CD4-positive, CD25-positive, alpha-beta regulatory T cell (primary cell): ENCODE data around the gene IPO4. TPM values are rescaled to one million over a fixed set of nuclear protein-coding genes. Genes with fewer than 3 reads are reported as not detected.

Experiments
- ATAC-seq, 2 donors: fragments of 150-1000 bp; cut with Tn5 transposase; one replicate each; pipeline ENCODE4 v1.10.0; 2021; ENCODE audit warnings: low read depth in 2 of 2, moderate number of reproducible peaks in 2 of 2, moderate library complexity in 1 of 2
- DNase-seq, 3 donors: peaks; one replicate each; pipeline versions ENCODE4 v3.0.0 to v3.0.0-alpha.2; 2012 to 2022; ENCODE audit warnings: mixed read lengths in 1 of 3
- H3K27ac ChIP-seq: one replicate; pipeline ENCODE4 v1.7.0; 2013; ENCODE audit warnings: mild to moderate bottlenecking, low read length; ENCODE audit not compliant: insufficient read depth, poor library complexity, severe bottlenecking
- H3K27me3 ChIP-seq: one replicate; pipeline ENCODE4 v1.7.0; 2013; ENCODE audit warnings: low read length; ENCODE audit not compliant: control insufficient read depth, insufficient read depth
- H3K36me3 ChIP-seq: one replicate; pipeline ENCODE4 v1.7.0; 2013; ENCODE audit warnings: mild to moderate bottlenecking, low read length, moderate library complexity; ENCODE audit not compliant: control insufficient read depth, insufficient read depth
- H3K4me1 ChIP-seq: 2 replicates; pipeline ENCODE4 v1.7.0; 2013; ENCODE audit warnings: mild to moderate bottlenecking, low read length; ENCODE audit not compliant: insufficient read depth, control insufficient read depth, poor library complexity, severe bottlenecking
- H3K4me3 ChIP-seq: one replicate; pipeline ENCODE4 v1.7.0; 2013; ENCODE audit warnings: low read depth, mild to moderate bottlenecking, low read length, moderate library complexity
- H3K9me3 ChIP-seq, 2 experiments: 1 replicate in 1 of 2; 2 replicates in 1 of 2; pipeline ENCODE4 v1.7.0; 2013; ENCODE audit warnings: low read length in 2 of 2, mild to moderate bottlenecking in 1 of 2, moderate library complexity in 1 of 2; ENCODE audit not compliant: control insufficient read depth in 2 of 2
- H3K27ac Mint-ChIP-seq, 3 donors: one replicate each; pipeline ENCODE4 v1.8.0; 2020 to 2022; ENCODE audit warnings: mild to moderate bottlenecking in 3 of 3, mixed read lengths in 3 of 3, moderate library complexity in 2 of 3
- H3K27me3 Mint-ChIP-seq: one replicate; pipeline ENCODE4 v1.8.0; 2022; ENCODE audit warnings: mild to moderate bottlenecking, mixed read lengths
- H3K36me3 Mint-ChIP-seq: one replicate; pipeline ENCODE4 v1.8.0; 2020; ENCODE audit warnings: mixed read lengths
- H3K4me1 Mint-ChIP-seq, 4 donors: one replicate each; pipeline ENCODE4 v1.8.0; 2020 to 2022; ENCODE audit warnings: mixed read lengths in 4 of 4, mild to moderate bottlenecking in 1 of 4
- H3K4me3 Mint-ChIP-seq, 4 donors: one replicate each; pipeline ENCODE4 v1.8.0; 2020 to 2022; ENCODE audit warnings: mild to moderate bottlenecking in 4 of 4, mixed read lengths in 4 of 4, moderate library complexity in 3 of 4
- H3K9me3 Mint-ChIP-seq, 7 donors: one replicate each; pipeline ENCODE4 v1.8.0; 2020 to 2022; ENCODE audit warnings: mixed read lengths in 7 of 7, mild to moderate bottlenecking in 3 of 7, moderate library complexity in 2 of 7
- polyA plus RNA-seq, 4 donors: library from polyadenylated mRNA; unstranded; fragments of 300-500 nt; fragmentation: Illumina TruSeq; gene quantifications; one replicate each; pipeline ENCODE4 v1.2.3, GENCODE V29; 2021
- total RNA-seq: library from RNA; stranded (reverse); gene quantifications from one replicate; pipeline ENCODE4 v1.2.3, GENCODE V29; 2022

The IPO4 gene
- total and polyA plus RNA-seq, 5 donors from 2014 or later: 13.0 to 33.7 (median 14.4) TPM

- Mint-ChIP-seq H3K9me3 (peaks cover 0 to 1% (median 0%) of the 10 kb centered on the region in 7 donors), H3K4me1 (peaks cover 9 to 33% (median 22%) of the 10 kb centered on the region in 4 donors), H3K36me3 (peaks cover 4% of the 10 kb centered on the region), H3K27me3 (peaks cover 4% of the 10 kb centered on the region), H3K27ac (peak within 1 kb of the TSS in 2 of 3 donors; percentile 9 to 62), H3K4me3 (peak within 1 kb of the TSS in 3 of 4 donors; percentile 19 to 61 (median 58))
- no peak for DNase-seq
- no peaks in the 10 kb centered on the region for H3K27me3 ChIP-seq
- no peaks in the 10 kb centered on the region for H3K9me3 ChIP-seq
- no peaks in the 10 kb centered on the region for H3K36me3 ChIP-seq
- H3K4me1 ChIP-seq: peaks cover 20% of the 10 kb centered on the region
- no peak for ATAC-seq
- no peak within 1 kb of the TSS for H3K27ac ChIP-seq
- H3K4me3 ChIP-seq: no peak within 1 kb of the TSS
Observed at GRCh38 chr14:24130380-24130716, 58.3 kb downstream of the IPO4 start, which contains the start of gene FITM1. Gene FITM1 (plus strand): TSS chr14:24130659. CDS start chr14:24131564, 905 bp downstream.

Other genes starting within 250 kb of the IPO4 start
Only the 30 nearest of the 34 such genes appear.
- gene DHRS4L2, start 199.9 kb downstream of the IPO4 start, total RNA-seq: 15.2 TPM
- gene DHRS4L2, start 199.9 kb downstream of the IPO4 start, polyA plus RNA-seq: 10 to 100 TPM; 13.4 to 22.0 (median 18.5) TPM
- gene CARMIL3, start 136.8 kb downstream of the IPO4 start, total RNA-seq: 0.52 TPM
- not detected for gene CARMIL3, start 136.8 kb downstream of the IPO4 start, polyA plus RNA-seq
- not detected for gene CPNE6, start 117.3 kb downstream of the IPO4 start, total RNA-seq
- not detected for gene CPNE6, start 117.3 kb downstream of the IPO4 start, polyA plus RNA-seq
- gene PCK2, start 94.5 kb downstream of the IPO4 start, total RNA-seq: 21.0 TPM
- 10 to 100 TPM; 26.3 to 32.2 (median 27.8) TPM for gene PCK2, start 94.5 kb downstream of the IPO4 start, polyA plus RNA-seq
- 97.8 TPM for gene DCAF11, start 74.0 kb downstream of the IPO4 start, total RNA-seq
- 10 to 100 TPM; 73.4 to 95.7 (median 82.3) TPM for gene DCAF11, start 74.0 kb downstream of the IPO4 start, polyA plus RNA-seq
- gene NRL, start 73.9 kb downstream of the IPO4 start, total RNA-seq: 2.8 TPM
- 1 to 10 TPM; 1.9 to 2.9 (median 2.1) TPM for gene NRL, start 73.9 kb downstream of the IPO4 start, polyA plus RNA-seq
- 1.1 TPM for gene FITM1, start 58.2 kb downstream of the IPO4 start, total RNA-seq
- under 1 TPM in 3 of 4 donors, not detected in 1; 0.20 to 0.42 (median 0.24) TPM for gene FITM1, start 58.2 kb downstream of the IPO4 start, polyA plus RNA-seq
- gene PSME1, start 52.6 kb downstream of the IPO4 start, total RNA-seq: 294 TPM
- 1,000 to 10,000 TPM in 1 of 4 donors, 100 to 1,000 TPM in 3; 698 to 1,230 (median 866) TPM for gene PSME1, start 52.6 kb downstream of the IPO4 start, polyA plus RNA-seq
- gene EMC9, start 47.2 kb downstream of the IPO4 start, total RNA-seq: 11.7 TPM
- 10 to 100 TPM; 10.7 to 22.5 (median 13.4) TPM for gene EMC9, start 47.2 kb downstream of the IPO4 start, polyA plus RNA-seq
- 167 TPM for gene PSME2, start 42.2 kb downstream of the IPO4 start, total RNA-seq
- 100 to 1,000 TPM; 346 to 603 (median 466) TPM for gene PSME2, start 42.2 kb downstream of the IPO4 start, polyA plus RNA-seq
- gene RNF31, start 41.3 kb downstream of the IPO4 start, total RNA-seq: 82.4 TPM
- gene RNF31, start 41.3 kb downstream of the IPO4 start, polyA plus RNA-seq: 10 to 100 TPM; 35.9 to 55.9 (median 41.1) TPM
- 369 TPM for gene IRF9, start 27.6 kb downstream of the IPO4 start, total RNA-seq
- 100 to 1,000 TPM; 105 to 157 (median 119) TPM for gene IRF9, start 27.6 kb downstream of the IPO4 start, polyA plus RNA-seq
- gene REC8, start 16.7 kb downstream of the IPO4 start, total RNA-seq: 145 TPM
- 10 to 100 TPM in 3 of 4 donors, 1 to 10 TPM in 1; 9.7 to 16.1 (median 12.0) TPM for gene REC8, start 16.7 kb downstream of the IPO4 start, polyA plus RNA-seq
- gene TM9SF1, start 6.6 kb upstream of the IPO4 start, total RNA-seq: 20.0 TPM
- gene TM9SF1, start 6.6 kb upstream of the IPO4 start, polyA plus RNA-seq: 10 to 100 TPM; 36.8 to 42.3 (median 40.0) TPM
- 0.44 TPM for gene TSSK4, start 16.9 kb upstream of the IPO4 start, total RNA-seq
- gene TSSK4, start 16.9 kb upstream of the IPO4 start, polyA plus RNA-seq: 1 to 10 TPM in 3 of 4 donors, under 1 TPM in 1; 0.86 to 1.5 (median 1.2) TPM
- 108 TPM for gene CHMP4A, start 24.7 kb upstream of the IPO4 start, total RNA-seq
- 100 to 1,000 TPM; 122 to 154 (median 142) TPM for gene CHMP4A, start 24.7 kb upstream of the IPO4 start, polyA plus RNA-seq
- 6.0 TPM for gene MDP1, start 27.2 kb upstream of the IPO4 start, total RNA-seq
- 10 to 100 TPM; 29.0 to 52.6 (median 35.6) TPM for gene MDP1, start 27.2 kb upstream of the IPO4 start, polyA plus RNA-seq
- 89.1 TPM for gene NEDD8, start 43.6 kb upstream of the IPO4 start, total RNA-seq
- gene NEDD8, start 43.6 kb upstream of the IPO4 start, polyA plus RNA-seq: 100 to 1,000 TPM; 334 to 440 (median 349) TPM
- gene GMPR2, start 44.1 kb upstream of the IPO4 start, total RNA-seq: 49.0 TPM
- gene GMPR2, start 44.1 kb upstream of the IPO4 start, polyA plus RNA-seq: 100 to 1,000 TPM in 3 of 4 donors, 10 to 100 TPM in 1; 95.5 to 117 (median 112) TPM
- 169 TPM for gene TINF2, start 53.8 kb upstream of the IPO4 start, total RNA-seq
- gene TINF2, start 53.8 kb upstream of the IPO4 start, polyA plus RNA-seq: 100 to 1,000 TPM; 216 to 242 (median 223) TPM
- gene TGM1, start 74.4 kb upstream of the IPO4 start, total RNA-seq: 4.0 TPM
- not detected for gene TGM1, start 74.4 kb upstream of the IPO4 start, polyA plus RNA-seq
- gene RABGGTA, start 82.8 kb upstream of the IPO4 start, total RNA-seq: 78.6 TPM
- 10 to 100 TPM; 25.1 to 40.4 (median 30.3) TPM for gene RABGGTA, start 82.8 kb upstream of the IPO4 start, polyA plus RNA-seq
- gene DHRS1, start 111.0 kb upstream of the IPO4 start, total RNA-seq: 41.2 TPM
- gene DHRS1, start 111.0 kb upstream of the IPO4 start, polyA plus RNA-seq: 10 to 100 TPM; 21.7 to 48.5 (median 31.9) TPM
- 30.0 TPM for gene NOP9, start 111.0 kb upstream of the IPO4 start, total RNA-seq
- gene NOP9, start 111.0 kb upstream of the IPO4 start, polyA plus RNA-seq: 1 to 10 TPM; 1.3 to 2.5 (median 1.8) TPM
- gene CIDEB, start 119.2 kb upstream of the IPO4 start, total RNA-seq: 13.2 TPM
- gene CIDEB, start 119.2 kb upstream of the IPO4 start, polyA plus RNA-seq: 10 to 100 TPM in 2 of 4 donors, 1 to 10 TPM in 2; 8.9 to 13.6 (median 9.7) TPM
- 18.1 TPM for gene LTB4R2, start 121.3 kb upstream of the IPO4 start, total RNA-seq
- gene LTB4R2, start 121.3 kb upstream of the IPO4 start, polyA plus RNA-seq: 1 to 10 TPM in 3 of 4 donors, under 1 TPM in 1; 1.00 to 2.2 (median 1.7) TPM
- gene LTB4R, start 122.7 kb upstream of the IPO4 start, total RNA-seq: 17.5 TPM
- 1 to 10 TPM; 3.5 to 7.8 (median 6.3) TPM for gene LTB4R, start 122.7 kb upstream of the IPO4 start, polyA plus RNA-seq
- 10.7 TPM for gene ADCY4, start 146.3 kb upstream of the IPO4 start, total RNA-seq
- under 1 TPM in 2 of 4 donors, not detected in 2; 0.32 to 0.39 TPM for gene ADCY4, start 146.3 kb upstream of the IPO4 start, polyA plus RNA-seq
- gene RIPK3, start 151.2 kb upstream of the IPO4 start, total RNA-seq: 41.2 TPM
- 10 to 100 TPM; 14.9 to 24.6 (median 19.4) TPM for gene RIPK3, start 151.2 kb upstream of the IPO4 start, polyA plus RNA-seq
- not detected for gene NFATC4, start 179.4 kb upstream of the IPO4 start, total RNA-seq
- not detected for gene NFATC4, start 179.4 kb upstream of the IPO4 start, polyA plus RNA-seq